Bronchial epithelial cell (primary cell): ENCODE results near the gene CPXM2. TPM values are rescaled to one million over a fixed set of nuclear protein-coding genes. Genes with fewer than 3 reads are reported as not detected.
A peak's percentile ranks its signal among the peaks of the same experiment; 100 is the strongest.

Experiments used
- DNase-seq: peaks from one replicate; pipeline ENCODE4 v3.0.0-alpha.2; 2010; ENCODE audit warnings: low read depth
- FAIRE-seq: peaks from 2 replicates; lab custom pipeline; 2011; peaks lifted over from hg19 to GRCh38; lab: Jason Lieb, UNC
- H3K27me3 ChIP-seq: 2 replicates; pipeline ENCODE4 v1.5.1; 2011; ENCODE audit warnings: low read length; ENCODE audit not compliant: control insufficient read depth, insufficient read depth
- H3K36me3 ChIP-seq: 2 replicates; pipeline ENCODE4 v1.5.1; 2011; ENCODE audit warnings: low read length; ENCODE audit not compliant: control insufficient read depth, insufficient read depth
- H3K4me3 ChIP-seq: 2 replicates; pipeline ENCODE4 v1.5.1; 2011; ENCODE audit warnings: mild to moderate bottlenecking, low read depth, low read length, control low read depth
- CTCF ChIP-seq: IDR thresholded peaks from 2 replicates; pipeline ENCODE4 v1.5.1; 2011; ENCODE audit warnings: mild to moderate bottlenecking, moderate library complexity, low read length, control low read depth, inconsistent platforms; ENCODE audit not compliant: insufficient read depth, severe bottlenecking
- total RNA-seq: library from RNA; depleted of rRNA; stranded (reverse); fragments of >200 nt; gene quantifications from 2 replicates; pipeline ENCODE4 v1.2.1, GENCODE V29; 2014

CPXM2 gene
- total RNA-seq, 1 donor from 2014 or later = 0.26 TPM

- no peaks in the 10 kb centered on the region for H3K36me3 ChIP-seq
- DNase-seq = peak; percentile 10
- FAIRE-seq = peak; percentile 94
- H3K4me3 ChIP-seq = no peak overlapping the region
- H3K27me3 ChIP-seq = peaks cover 10% of the 10 kb centered on the region
- TF ChIP-seq CTCF = no peak
Observed at GRCh38 chr10:123885406-123886170, 6.0 kb downstream of the CPXM2 start.

GRCh38 chr10:123884907-123885381 is 6.7 kb downstream of the CPXM2 start:
- FAIRE-seq (no peak), DNase-seq (peak; percentile 8)
- TF ChIP-seq CTCF = no peak
- Histone ChIP-seq H3K36me3 (no peaks in the 10 kb centered on the region), H3K4me3 (no peak overlapping the region), H3K27me3 (peaks cover 3% of the 10 kb centered on the region)

DNA sequence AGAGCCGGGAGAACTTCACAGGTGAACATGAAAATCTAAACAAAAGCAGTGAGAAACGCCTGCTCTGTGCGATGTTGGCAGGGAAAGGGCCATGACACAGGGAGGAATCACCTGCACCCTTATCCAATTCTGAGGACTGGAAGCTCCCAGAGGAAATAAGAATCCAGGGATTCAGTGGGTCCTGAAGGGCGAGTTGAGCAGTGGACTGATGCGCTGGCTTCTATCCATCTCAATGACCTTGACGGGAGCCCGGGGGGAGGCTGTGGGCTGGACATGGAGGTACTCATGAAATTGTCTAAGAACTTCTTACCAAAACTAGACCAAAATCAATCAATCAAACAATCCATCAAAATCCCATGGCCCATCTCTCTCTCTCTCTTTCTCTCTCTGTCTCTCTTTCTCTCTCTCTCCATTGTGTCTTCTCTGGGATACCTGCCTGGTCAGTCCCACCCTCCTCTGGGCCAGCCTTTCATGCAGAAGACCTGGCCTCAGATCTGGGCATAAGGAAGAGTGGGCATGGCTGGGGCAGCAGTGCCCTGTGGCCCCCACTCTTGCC is 7.2 kb downstream of the CPXM2 start:
- FAIRE-seq (no peak), DNase-seq (no peak)
- H3K4me3 ChIP-seq = no peak overlapping the region
- no peaks in the 10 kb centered on the region for H3K27me3 ChIP-seq
- no peak for TF ChIP-seq CTCF
- H3K36me3 ChIP-seq = no peaks in the 10 kb centered on the region

DNA sequence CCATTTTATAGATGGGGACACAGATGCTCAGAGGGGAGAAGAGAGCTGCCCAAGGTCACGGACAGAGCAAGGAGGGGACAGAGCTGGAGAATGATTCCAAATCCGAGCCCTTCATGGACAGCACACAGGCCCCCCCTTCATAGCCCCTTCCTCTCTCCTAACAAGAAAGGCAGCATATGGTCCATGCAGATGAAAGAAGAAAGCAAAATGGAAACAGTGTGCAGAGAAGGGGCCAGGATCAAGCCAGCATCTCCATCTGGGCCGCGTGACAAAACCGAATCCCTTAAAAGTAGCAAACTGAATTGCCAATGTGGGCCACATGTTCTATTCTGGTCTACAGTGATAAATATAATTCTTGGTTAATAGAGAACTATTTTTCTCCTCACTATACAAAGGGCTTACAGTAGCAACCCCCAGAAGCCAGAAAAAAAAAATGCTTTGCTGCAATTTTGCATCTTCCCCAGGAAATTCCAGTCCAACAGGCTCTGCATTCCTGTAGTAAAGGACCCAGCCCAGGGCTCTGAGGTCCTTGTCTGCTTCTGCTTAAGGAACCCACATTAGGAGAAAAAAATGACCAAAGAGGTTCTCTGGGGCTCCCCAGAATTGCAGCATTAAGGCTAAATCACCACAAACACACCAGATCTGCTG is 7.8 kb downstream of the CPXM2 start:
- Histone ChIP-seq H3K4me3 (no peak overlapping the region), H3K27me3 (no peaks in the 10 kb centered on the region), H3K36me3 (no peaks in the 10 kb centered on the region)
- DNase-seq = no peak
- no peak for TF ChIP-seq CTCF
- peak; percentile 66 for FAIRE-seq

DNA sequence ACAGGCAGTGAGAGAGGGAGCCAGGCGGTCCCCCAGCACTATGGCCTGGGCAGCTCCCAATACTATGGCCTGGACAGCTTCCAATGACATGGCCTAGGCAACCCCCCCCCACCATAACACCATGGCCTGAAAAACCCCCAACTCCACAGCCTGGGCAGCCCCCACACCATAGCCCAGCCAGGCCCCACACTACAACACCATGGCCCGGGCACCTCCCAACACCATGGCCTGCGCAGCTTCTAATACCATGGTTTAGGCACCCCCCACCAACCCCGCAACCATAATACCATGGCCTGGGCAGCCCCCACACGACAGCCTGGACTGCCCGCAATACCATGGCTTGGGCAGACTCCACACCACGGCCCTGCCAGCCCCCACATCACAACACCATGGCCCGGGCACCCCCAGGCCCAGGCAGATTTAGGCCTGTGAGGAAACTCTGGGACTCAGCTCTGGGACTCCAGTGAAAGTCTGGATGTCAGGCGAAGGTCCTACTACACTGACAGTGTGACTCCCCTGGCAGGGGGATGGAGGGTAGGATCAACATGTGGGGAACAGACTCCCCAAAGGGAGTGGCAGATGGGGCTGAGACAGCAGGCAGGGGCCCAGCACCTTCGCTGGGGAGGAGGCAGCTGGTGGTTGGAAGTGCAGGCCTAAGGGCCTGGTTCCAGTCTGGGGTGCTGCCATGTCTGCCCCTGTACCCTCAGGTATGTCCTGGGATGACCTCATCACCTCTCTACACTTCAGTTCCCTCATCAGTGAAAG is 8.7 kb downstream of the CPXM2 start:
- Histone ChIP-seq H3K27me3 (no peaks in the 10 kb centered on the region), H3K36me3 (no peaks in the 10 kb centered on the region), H3K4me3 (no peak overlapping the region)
- FAIRE-seq = no peak
- no peak for DNase-seq
- no peak for TF ChIP-seq CTCF
